Measurements from ENCODE around the gene EEF2.

DNA sequence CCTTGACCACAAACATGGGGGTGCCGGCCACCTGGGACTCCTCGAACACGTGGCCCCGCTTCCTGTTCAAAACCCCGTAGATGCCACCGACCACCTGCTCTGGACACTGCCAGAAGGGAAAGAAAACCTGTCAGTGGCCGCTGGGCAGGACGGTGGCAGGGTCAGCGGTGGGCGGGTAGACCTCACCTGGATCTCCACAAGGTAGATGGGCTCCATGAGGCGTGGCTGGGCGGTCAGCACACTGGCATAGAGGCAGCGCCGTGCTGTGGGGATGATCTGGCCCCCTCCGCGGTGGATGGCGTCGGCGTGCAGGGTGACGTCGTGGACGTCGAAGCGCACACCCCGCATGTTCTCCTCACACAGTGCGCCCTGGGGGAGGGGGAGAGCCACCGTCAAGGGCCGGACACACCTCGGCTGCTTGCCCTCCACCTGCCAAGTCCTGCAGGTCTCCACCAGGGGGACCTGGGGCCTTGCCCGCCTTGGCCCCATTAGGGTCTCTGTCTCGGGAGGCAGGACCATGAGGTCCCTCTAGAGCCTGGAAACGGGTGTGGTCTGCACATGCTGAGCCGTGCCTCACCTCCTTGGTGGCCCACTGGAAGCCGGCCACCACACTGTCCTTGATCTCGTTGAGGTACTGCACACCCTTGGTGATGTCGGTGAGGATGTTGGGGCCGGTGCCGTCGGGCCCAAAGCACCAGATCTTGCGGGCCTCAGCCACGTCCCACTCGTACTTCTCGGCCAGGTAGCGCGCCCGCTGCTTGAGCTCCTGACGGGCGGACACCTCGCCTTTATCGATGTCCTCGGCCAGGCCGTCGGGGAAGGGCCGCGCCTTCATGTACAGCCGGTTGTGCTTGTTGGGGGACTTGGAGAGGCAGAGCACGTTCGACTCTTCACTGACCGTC is 7.8 kb downstream of the EEF2 start:
- TF ChIP-seq, protein P1, sequence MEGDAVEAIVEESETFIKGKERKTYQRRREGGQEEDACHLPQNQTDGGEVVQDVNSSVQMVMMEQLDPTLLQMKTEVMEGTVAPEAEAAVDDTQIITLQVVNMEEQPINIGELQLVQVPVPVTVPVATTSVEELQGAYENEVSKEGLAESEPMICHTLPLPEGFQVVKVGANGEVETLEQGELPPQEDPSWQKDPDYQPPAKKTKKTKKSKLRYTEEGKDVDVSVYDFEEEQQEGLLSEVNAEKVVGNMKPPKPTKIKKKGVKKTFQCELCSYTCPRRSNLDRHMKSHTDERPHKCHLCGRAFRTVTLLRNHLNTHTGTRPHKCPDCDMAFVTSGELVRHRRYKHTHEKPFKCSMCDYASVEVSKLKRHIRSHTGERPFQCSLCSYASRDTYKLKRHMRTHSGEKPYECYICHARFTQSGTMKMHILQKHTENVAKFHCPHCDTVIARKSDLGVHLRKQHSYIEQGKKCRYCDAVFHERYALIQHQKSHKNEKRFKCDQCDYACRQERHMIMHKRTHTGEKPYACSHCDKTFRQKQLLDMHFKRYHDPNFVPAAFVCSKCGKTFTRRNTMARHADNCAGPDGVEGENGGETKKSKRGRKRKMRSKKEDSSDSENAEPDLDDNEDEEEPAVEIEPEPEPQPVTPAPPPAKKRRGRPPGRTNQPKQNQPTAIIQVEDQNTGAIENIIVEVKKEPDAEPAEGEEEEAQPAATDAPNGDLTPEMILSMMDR (IDR thresholded peaks at IDR 0.05; ENCODE audit: extremely low read depth in 1 of 2, insufficient read depth in 1 of 2, low read depth in 1 of 2, low read length in 2 of 2), result peak in 1 of 2 donors; percentile 16
- TF ChIP-seq EZH2 (IDR thresholded peaks at IDR 0.05; ENCODE audit: borderline replicate concordance, low read depth, low read length, severe bottlenecking) (no peak), JUN (IDR thresholded peaks at IDR 0.05; ENCODE audit: borderline replicate concordance, insufficient read depth, insufficient read length, low read depth) (no peak), POLR2A (IDR thresholded peaks at IDR 0.05; ENCODE audit: low read depth, low read length) (peak; percentile 30), POLR2AphosphoS5 (IDR thresholded peaks at IDR 0.05; ENCODE audit: insufficient read depth, low read depth, low read length) (no peak), MYC (IDR thresholded peaks at IDR 0.05; ENCODE audit: low read depth, low read length) (no peak), FOS (IDR thresholded peaks at IDR 0.05; ENCODE audit: borderline replicate concordance, insufficient read depth, low read length) (no peak)
- TF ChIP-seq, protein P2, sequence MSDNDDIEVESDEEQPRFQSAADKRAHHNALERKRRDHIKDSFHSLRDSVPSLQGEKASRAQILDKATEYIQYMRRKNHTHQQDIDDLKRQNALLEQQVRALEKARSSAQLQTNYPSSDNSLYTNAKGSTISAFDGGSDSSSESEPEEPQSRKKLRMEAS (IDR thresholded peaks at IDR 0.05; ENCODE audit: insufficient read depth, insufficient read length), result no peak
